ENCODE measurements around the gene UQCRQ. TPM values are rescaled to one million over a fixed set of nuclear protein-coding genes. Genes with fewer than 3 reads are reported as not detected.

UQCRQ gene
- total RNA-seq, 4 donors from 2014 or later = 273 to 566 (median 326) TPM

- Histone ChIP-seq H3K4me3 (no peak overlapping the region), H3K27me3 (no peaks in the 10 kb centered on the region), H3K27ac (no peak overlapping the region), H3K9me3 (no peaks in the 10 kb centered on the region), H3K36me3 (no peaks in the 10 kb centered on the region), H3K4me1 (no peaks in the 10 kb centered on the region)
- ATAC-seq (no peak), DNase-seq (no peak)
- in situ Hi-C loops (cut with MboI; ENCODE audit: low sequenced_read_pairs in 4 of 4) (no loop called here), intact Hi-C loops (cut with DNase I; ENCODE audit: low total_unique reads) (no loop called here)
- TF ChIP-seq POLR2A (IDR thresholded peaks at IDR 0.05) (no peak), CTCF (IDR thresholded peaks at IDR 0.05 in 4 of 5, conservative IDR thresholded peaks at IDR 0.05 in 1 of 5) (no peak)
Observed at GRCh38 chr5:132840896-132841295, 25.5 kb upstream of the UQCRQ start.

GRCh38 chr5:132841305-132841704, 25.1 kb upstream of the UQCRQ start:
- Histone ChIP-seq H3K27ac (no peak overlapping the region), H3K36me3 (no peaks in the 10 kb centered on the region), H3K4me3 (no peak overlapping the region), H3K27me3 (no peaks in the 10 kb centered on the region), H3K4me1 (no peaks in the 10 kb centered on the region), H3K9me3 (no peaks in the 10 kb centered on the region)
- intact Hi-C loops (cut with DNase I; ENCODE audit: low total_unique reads) = no loop called here
- in situ Hi-C loops (cut with MboI; ENCODE audit: low sequenced_read_pairs in 4 of 4) = no loop called here
- ATAC-seq (no peak), DNase-seq (no peak)
- TF ChIP-seq POLR2A (IDR thresholded peaks at IDR 0.05) (no peak), CTCF (IDR thresholded peaks at IDR 0.05 in 4 of 5, conservative IDR thresholded peaks at IDR 0.05 in 1 of 5) (no peak)

GRCh38 chr5:132848270-132848669, 18.2 kb upstream of the UQCRQ start:
- intact Hi-C loops (cut with DNase I; ENCODE audit: low total_unique reads) (no loop called here), in situ Hi-C loops (cut with MboI; ENCODE audit: low sequenced_read_pairs in 4 of 4) (no loop called here)
- no peak overlapping the region for H3K4me3 ChIP-seq
- no peak for TF ChIP-seq POLR2A (IDR thresholded peaks at IDR 0.05)
- TF ChIP-seq CTCF (IDR thresholded peaks at IDR 0.05 in 4 of 5, conservative IDR thresholded peaks at IDR 0.05 in 1 of 5) = no peak
- H3K4me1 ChIP-seq = no peaks in the 10 kb centered on the region
- H3K27ac ChIP-seq = no peak overlapping the region
- H3K9me3 ChIP-seq = no peaks in the 10 kb centered on the region
- ATAC-seq (no peak), DNase-seq (no peak)
- H3K27me3 ChIP-seq = no peaks in the 10 kb centered on the region
- H3K36me3 ChIP-seq = no peaks in the 10 kb centered on the region

- H3K4me3 ChIP-seq = no peak overlapping the region
- no peaks in the 10 kb centered on the region for H3K4me1 ChIP-seq
- ATAC-seq = no peak
- intact Hi-C loops (cut with DNase I; ENCODE audit: low total_unique reads) (no loop called here), in situ Hi-C loops (cut with MboI; ENCODE audit: low sequenced_read_pairs in 4 of 4) (no loop called here)
- no peaks in the 10 kb centered on the region for H3K27me3 ChIP-seq
- H3K36me3 ChIP-seq = no peaks in the 10 kb centered on the region
- TF ChIP-seq CTCF (IDR thresholded peaks at IDR 0.05 in 4 of 5, conservative IDR thresholded peaks at IDR 0.05 in 1 of 5) (no peak), POLR2A (IDR thresholded peaks at IDR 0.05) (no peak)
- no peak for DNase-seq
- no peaks in the 10 kb centered on the region for H3K9me3 ChIP-seq
- H3K27ac ChIP-seq = no peak overlapping the region
Observed at GRCh38 chr5:132849347-132849746, 17.1 kb upstream of the UQCRQ start.

GRCh38 chr5:132850066-132850465, 16.4 kb upstream of the UQCRQ start:
- in situ Hi-C loops (cut with MboI; ENCODE audit: low sequenced_read_pairs in 4 of 4) (loop anchor here in 2 of 4 donors (25.0 kb wide), 1 partner anchor 463 kb away; no protein-coding TSS in a partner anchor), intact Hi-C loops (cut with DNase I; ENCODE audit: low total_unique reads) (no loop called here)
- TF ChIP-seq CTCF (IDR thresholded peaks at IDR 0.05 in 4 of 5, conservative IDR thresholded peaks at IDR 0.05 in 1 of 5) (no peak), POLR2A (IDR thresholded peaks at IDR 0.05) (no peak)
- DNase-seq (no peak), ATAC-seq (no peak)
- Histone ChIP-seq H3K36me3 (no peaks in the 10 kb centered on the region), H3K27ac (no peak overlapping the region), H3K4me1 (no peaks in the 10 kb centered on the region), H3K4me3 (no peak overlapping the region), H3K9me3 (no peaks in the 10 kb centered on the region), H3K27me3 (no peaks in the 10 kb centered on the region)
